ENCODE data around the gene POLR2I. TPM values are rescaled to one million over a fixed set of nuclear protein-coding genes. Genes with fewer than 3 reads are reported as not detected.

Gene POLR2I
- total RNA-seq, 8 experiments from 2014 or later = 87.3 to 171 (median 111) TPM

- Histone ChIP-seq H3K27ac (no peak overlapping the region), H3K4me1 (replicated peaks in 1 of 2) (no peaks in the 10 kb centered on the region), H3K4me3 (no peak overlapping the region)
- in situ Hi-C loops (cut with MboI; ENCODE audit: low pct_unique_long_range_greater_than_20kb in 2 of 9, low sequenced_read_pairs in 9 of 9, unreplicated experiment in 9 of 9) = no loop called here
- WGBS, 10 experiments = 80 to 100% (median 93%) methylated on average over 1 to 5 of the region's 6 CpGs; no CpG with 5 or more reads in 5 of the 10 experiments
- no peak for ATAC-seq (replicated peaks in 6 of 8)
Measured at GRCh38 chr19:36106441-36106840, 8.2 kb downstream of the POLR2I start.

- peak in 2 of 8 experiments; percentile 4 to 38 for ATAC-seq (replicated peaks in 6 of 8)
- in situ Hi-C loops (cut with MboI; ENCODE audit: low pct_unique_long_range_greater_than_20kb in 2 of 9, low sequenced_read_pairs in 9 of 9, unreplicated experiment in 9 of 9) = no loop called here
- H3K27ac ChIP-seq = no peak overlapping the region
- H3K4me3 ChIP-seq = no peak overlapping the region
- H3K4me1 ChIP-seq (replicated peaks in 1 of 2) = no peaks in the 10 kb centered on the region
- WGBS, 10 experiments = 40 to 100% (median 89%) methylated on average over 1 to 5 of the region's 12 CpGs; no CpG with 5 or more reads in 4 of the 10 experiments
Measured at GRCh38 chr19:36103842-36104552, 10.7 kb downstream of the POLR2I start.

GRCh38 chr19:36103040-36103626 is 11.5 kb downstream of the POLR2I start:
- WGBS, 10 experiments = 96 to 100% (median 100%) methylated on average over 1 to 5 of the region's 24 CpGs; no CpG with 5 or more reads in 7 of the 10 experiments
- Histone ChIP-seq H3K4me1 (replicated peaks in 1 of 2) (no peaks in the 10 kb centered on the region), H3K27ac (no peak overlapping the region), H3K4me3 (no peak overlapping the region)
- in situ Hi-C loops (cut with MboI; ENCODE audit: low pct_unique_long_range_greater_than_20kb in 2 of 9, low sequenced_read_pairs in 9 of 9, unreplicated experiment in 9 of 9) = no loop called here
- ATAC-seq (replicated peaks in 6 of 8) = no peak

- Histone ChIP-seq H3K4me1 (replicated peaks in 1 of 2) (peaks cover 0 to 6% of the 10 kb centered on the region in 2 donors), H3K27ac (no peak overlapping the region), H3K4me3 (no peak overlapping the region)
- in situ Hi-C loops (cut with MboI; ENCODE audit: low pct_unique_long_range_greater_than_20kb in 2 of 9, low sequenced_read_pairs in 9 of 9, unreplicated experiment in 9 of 9) = no loop called here
- ATAC-seq (replicated peaks in 6 of 8) = peak in 1 of 8 experiments; percentile 42
- WGBS, 10 experiments = 85 to 100% (median 98%) methylated on average over 1 to 7 of the region's 27 CpGs; no CpG with 5 or more reads in 5 of the 10 experiments
Measured at GRCh38 chr19:36101550-36102327, 12.9 kb downstream of the POLR2I start.

DNA sequence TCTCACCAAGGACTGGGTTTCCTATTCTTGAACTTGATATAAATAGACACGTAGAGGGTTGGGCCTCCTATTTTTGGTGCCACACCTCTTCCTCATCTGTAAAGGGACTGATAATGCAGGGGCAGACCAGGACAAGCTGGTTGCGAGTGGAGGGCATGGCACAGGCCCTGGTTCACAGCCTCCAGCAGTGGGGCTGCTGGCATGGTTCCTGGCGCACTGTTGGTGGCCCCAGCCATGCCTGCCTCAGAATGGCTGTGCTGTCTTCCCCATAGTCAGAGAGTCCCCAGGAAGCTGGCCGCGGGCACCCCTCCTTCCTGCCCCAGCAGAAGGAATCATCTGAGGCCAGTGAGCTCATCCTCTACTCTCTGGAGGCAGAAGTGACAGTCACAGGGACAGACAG is 14.2 kb downstream of the POLR2I start:
- in situ Hi-C loops (cut with MboI; ENCODE audit: low pct_unique_long_range_greater_than_20kb in 2 of 9, low sequenced_read_pairs in 9 of 9, unreplicated experiment in 9 of 9) = no loop called here
- 71 to 100% (median 100%) methylated on average over 1 to 3 of the region's 5 CpGs; no CpG with 5 or more reads in 5 of the 10 experiments for WGBS, 10 experiments
- no peak overlapping the region for H3K4me3 ChIP-seq
- peaks cover 0 to 7% of the 10 kb centered on the region in 2 donors for H3K4me1 ChIP-seq (replicated peaks in 1 of 2)
- ATAC-seq (replicated peaks in 6 of 8) = no peak
- H3K27ac ChIP-seq = no peak overlapping the region

- no peak overlapping the region for H3K4me3 ChIP-seq
- peaks cover 0 to 7% of the 10 kb centered on the region in 2 donors for H3K4me1 ChIP-seq (replicated peaks in 1 of 2)
- 60 to 100% (median 97%) methylated on average over 1 to 12 of the region's 19 CpGs for WGBS, 10 experiments
- ATAC-seq (replicated peaks in 6 of 8) = no peak
- in situ Hi-C loops (cut with MboI; ENCODE audit: low pct_unique_long_range_greater_than_20kb in 2 of 9, low sequenced_read_pairs in 9 of 9, unreplicated experiment in 9 of 9) = no loop called here
- H3K27ac ChIP-seq = no peak overlapping the region
Measured at GRCh38 chr19:36099166-36099785, 15.4 kb downstream of the POLR2I start.

DNA sequence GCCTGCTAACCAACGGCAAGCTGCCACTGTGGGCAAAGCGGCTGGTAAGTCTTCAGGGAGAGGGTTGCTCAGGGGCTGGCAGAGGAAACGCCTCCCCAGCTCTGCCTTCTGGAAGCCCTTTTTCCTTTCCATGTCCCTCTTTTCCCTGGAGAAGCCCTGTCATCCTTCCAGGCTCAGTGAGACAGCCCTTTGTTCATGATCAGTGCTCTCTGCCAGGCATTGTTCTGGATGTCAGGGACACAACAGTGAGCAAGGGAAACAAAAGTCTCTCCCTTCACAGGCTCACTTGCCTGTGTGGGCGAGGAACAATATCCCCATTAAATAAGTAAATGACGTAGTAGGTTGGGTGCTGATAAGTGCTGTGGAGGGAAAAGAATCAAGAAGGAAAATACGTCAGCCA is 17.6 kb downstream of the POLR2I start:
- H3K4me3 ChIP-seq = no peak overlapping the region
- 38 to 100% (median 75%) methylated on average over 1 to 4 of the region's 6 CpGs; no CpG with 5 or more reads in 2 of the 10 experiments for WGBS, 10 experiments
- ATAC-seq (replicated peaks in 6 of 8) = peak in 5 of 8 experiments; percentile 82 to 92 (median 87)
- in situ Hi-C loops (cut with MboI; ENCODE audit: low pct_unique_long_range_greater_than_20kb in 2 of 9, low sequenced_read_pairs in 9 of 9, unreplicated experiment in 9 of 9) = no loop called here
- H3K27ac ChIP-seq = peak overlapping the region; percentile 52 to 86
- H3K4me1 ChIP-seq (replicated peaks in 1 of 2) = peaks cover 0 to 7% of the 10 kb centered on the region in 2 donors

DNA sequence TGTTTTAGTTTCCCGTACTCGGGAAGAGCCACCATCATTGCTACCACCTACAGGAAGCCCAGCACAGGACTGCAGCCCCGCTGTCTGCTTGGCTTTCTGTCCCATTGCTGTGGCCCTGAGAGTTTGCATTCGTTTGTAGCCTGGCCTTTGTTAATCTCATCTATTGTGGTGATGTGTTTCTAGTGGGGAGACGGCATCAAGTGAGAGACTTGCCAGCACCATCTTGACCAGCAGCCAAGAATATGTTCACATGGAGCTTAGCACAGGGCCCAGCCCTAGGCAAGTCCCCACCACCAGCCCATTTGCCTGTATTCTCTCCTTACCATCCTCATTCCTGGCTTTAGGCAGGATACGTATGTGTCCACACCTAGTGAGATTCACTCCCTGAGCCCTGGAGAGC is 21.0 kb downstream of the POLR2I start:
- Histone ChIP-seq H3K27ac (no peak overlapping the region), H3K4me3 (no peak overlapping the region), H3K4me1 (replicated peaks in 1 of 2) (peaks cover 0 to 7% of the 10 kb centered on the region in 2 donors)
- no peak for ATAC-seq (replicated peaks in 6 of 8)
- in situ Hi-C loops (cut with MboI; ENCODE audit: low pct_unique_long_range_greater_than_20kb in 2 of 9, low sequenced_read_pairs in 9 of 9, unreplicated experiment in 9 of 9) = no loop called here
- WGBS, 10 experiments = 33 to 100% (median 100%) methylated on average over 1 to 4 of the region's 6 CpGs; no CpG with 5 or more reads in 5 of the 10 experiments

GRCh38 chr19:36093146-36093662 is 21.5 kb downstream of the POLR2I start:
- Histone ChIP-seq H3K27ac (no peak overlapping the region), H3K4me1 (replicated peaks in 1 of 2) (peaks cover 0 to 7% of the 10 kb centered on the region in 2 donors), H3K4me3 (no peak overlapping the region)
- ATAC-seq (replicated peaks in 6 of 8) = no peak
- in situ Hi-C loops (cut with MboI; ENCODE audit: low pct_unique_long_range_greater_than_20kb in 2 of 9, low sequenced_read_pairs in 9 of 9, unreplicated experiment in 9 of 9) = no loop called here
- 40 to 100% (median 90%) methylated on average over 1 to 2 of the region's 5 CpGs; no CpG with 5 or more reads in 4 of the 10 experiments for WGBS, 10 experiments

DNA sequence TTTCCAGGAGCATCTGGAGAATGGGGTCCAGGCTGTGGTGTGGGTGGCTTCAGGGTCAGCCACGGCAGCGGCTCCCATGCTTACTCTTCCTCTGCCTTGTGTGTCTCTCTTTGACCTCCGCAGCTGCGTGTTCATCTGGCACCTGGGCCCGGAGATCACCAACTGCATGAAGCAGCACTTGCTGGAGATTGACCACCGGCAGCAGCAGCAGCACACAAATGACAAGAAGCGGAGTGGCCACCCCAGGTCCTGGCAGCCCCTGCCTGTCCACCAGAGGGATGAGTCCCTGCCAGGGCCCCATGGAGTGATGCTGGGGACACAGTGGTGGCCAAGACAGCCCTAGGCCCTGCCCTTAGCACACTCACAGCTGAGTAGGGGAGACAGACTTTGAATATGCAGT is 22.1 kb downstream of the POLR2I start:
- WGBS, 10 experiments = 92 to 100% (median 98%) methylated on average over 2 to 5 of the region's 7 CpGs; no CpG with 5 or more reads in 4 of the 10 experiments
- Histone ChIP-seq H3K27ac (no peak overlapping the region), H3K4me3 (no peak overlapping the region), H3K4me1 (replicated peaks in 1 of 2) (peaks cover 0 to 7% of the 10 kb centered on the region in 2 donors)
- in situ Hi-C loops (cut with MboI; ENCODE audit: low pct_unique_long_range_greater_than_20kb in 2 of 9, low sequenced_read_pairs in 9 of 9, unreplicated experiment in 9 of 9) = no loop called here
- no peak for ATAC-seq (replicated peaks in 6 of 8)

- Histone ChIP-seq H3K4me1 (replicated peaks in 1 of 2) (no peaks in the 10 kb centered on the region), H3K4me3 (no peak overlapping the region), H3K27ac (no peak overlapping the region)
- peak in 4 of 8 experiments; percentile 3 to 98 (median 90) for ATAC-seq (replicated peaks in 6 of 8)
- 60 to 100% (median 87%) methylated on average over 1 to 6 of the region's 13 CpGs; no CpG with 5 or more reads in 5 of the 10 experiments for WGBS, 10 experiments
- in situ Hi-C loops (cut with MboI; ENCODE audit: low pct_unique_long_range_greater_than_20kb in 2 of 9, low sequenced_read_pairs in 9 of 9, unreplicated experiment in 9 of 9) = no loop called here
Measured at GRCh38 chr19:36090910-36091695, 23.6 kb downstream of the POLR2I start.

GRCh38 chr19:36089847-36090246 is 24.8 kb downstream of the POLR2I start:
- ATAC-seq (replicated peaks in 6 of 8) = no peak
- Histone ChIP-seq H3K4me1 (replicated peaks in 1 of 2) (no peaks in the 10 kb centered on the region), H3K27ac (no peak overlapping the region), H3K4me3 (no peak overlapping the region)
- in situ Hi-C loops (cut with MboI; ENCODE audit: low pct_unique_long_range_greater_than_20kb in 2 of 9, low sequenced_read_pairs in 9 of 9, unreplicated experiment in 9 of 9) = no loop called here
- 80 to 100% (median 100%) methylated on average over 1 to 2 of the region's 5 CpGs; no CpG with 5 or more reads in 7 of the 10 experiments for WGBS, 10 experiments

All from motor neuron (in vitro differentiated cells).